IPS-20b (cell line): Measurements from ENCODE around the gene VPS13A.
"Not testable (repeated sequence)": the region's sequence is repeated elsewhere in the genome, so short reads cannot be mapped to it uniquely, and the experiment has no call there.

Source experiments
- H3K27ac ChIP-seq: one replicate; pipeline ENCODE4 v1.5.1; 2013; ENCODE audit warnings: low read length
- H3K27me3 ChIP-seq: 2 replicates; pipeline ENCODE4 v1.6.1; 2013; ENCODE audit warnings: mild to moderate bottlenecking, low read length, inconsistent platforms; ENCODE audit not compliant: insufficient read depth
- H3K36me3 ChIP-seq: 2 replicates; pipeline ENCODE4 v1.6.1; 2013; ENCODE audit warnings: low read depth, mild to moderate bottlenecking, inconsistent platforms, low read length, moderate library complexity; ENCODE audit not compliant: insufficient read depth
- H3K4me1 ChIP-seq: 2 replicates; pipeline ENCODE4 v1.6.1; 2013; ENCODE audit warnings: mild to moderate bottlenecking, control low read depth, inconsistent platforms, low read length, moderate library complexity; ENCODE audit not compliant: insufficient read depth
- H3K4me3 ChIP-seq: 2 replicates; pipeline ENCODE4 v1.5.1; 2013; ENCODE audit warnings: mild to moderate bottlenecking, low read length, inconsistent platforms
- H3K9ac ChIP-seq: 2 replicates; pipeline ENCODE4 v1.6.1; 2013; ENCODE audit warnings: low read depth, mild to moderate bottlenecking, inconsistent platforms, low read length, moderate library complexity
- H3K9me3 ChIP-seq: 2 replicates; pipeline ENCODE4 v1.6.1; 2013; ENCODE audit warnings: mild to moderate bottlenecking, low read depth, low read length, inconsistent platforms; ENCODE audit not compliant: insufficient read depth

The VPS13A gene

GRCh38 chr9:77261605-77262004, 84.3 kb downstream of the VPS13A start:
- no peaks in the 10 kb centered on the region; the same call in 1 of the 2 replicates for H3K9me3 ChIP-seq
- peaks cover 5% of the 10 kb centered on the region for H3K36me3 ChIP-seq
- no peaks in the 10 kb centered on the region for H3K27me3 ChIP-seq
- H3K4me3 ChIP-seq, result no peak overlapping the region
- no peaks in the 10 kb centered on the region for H3K4me1 ChIP-seq
- H3K9ac ChIP-seq, result no peak overlapping the region
- no peak overlapping the region for H3K27ac ChIP-seq

DNA sequence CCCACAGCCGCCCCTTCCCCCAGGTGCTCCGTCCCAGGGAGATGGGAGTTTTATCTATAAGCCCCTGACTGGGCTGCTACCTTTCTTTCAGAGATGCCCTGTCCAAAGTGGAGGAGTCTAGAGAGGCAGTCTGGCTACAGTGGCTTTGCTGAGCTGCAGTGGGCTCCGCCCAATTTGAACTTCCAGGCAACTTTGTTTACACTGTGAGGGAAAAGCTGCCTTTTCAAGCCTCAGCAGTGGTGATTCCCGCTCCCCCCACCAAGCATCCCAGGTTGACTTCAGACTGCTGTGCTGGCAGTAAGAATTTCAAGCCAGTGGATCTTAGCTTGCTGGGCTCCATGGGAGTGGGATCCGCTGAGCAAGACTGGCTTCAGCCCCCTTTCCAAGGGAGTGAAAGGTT, 90.4 kb downstream of the VPS13A start:
- not testable (repeated sequence) for H3K27me3 ChIP-seq, H3K4me3 ChIP-seq, H3K27ac ChIP-seq, H3K36me3 ChIP-seq, H3K9me3 ChIP-seq, H3K9ac ChIP-seq
- peaks cover 11% of the 10 kb centered on the region; the same call in 1 of the 2 replicates for H3K4me1 ChIP-seq

DNA sequence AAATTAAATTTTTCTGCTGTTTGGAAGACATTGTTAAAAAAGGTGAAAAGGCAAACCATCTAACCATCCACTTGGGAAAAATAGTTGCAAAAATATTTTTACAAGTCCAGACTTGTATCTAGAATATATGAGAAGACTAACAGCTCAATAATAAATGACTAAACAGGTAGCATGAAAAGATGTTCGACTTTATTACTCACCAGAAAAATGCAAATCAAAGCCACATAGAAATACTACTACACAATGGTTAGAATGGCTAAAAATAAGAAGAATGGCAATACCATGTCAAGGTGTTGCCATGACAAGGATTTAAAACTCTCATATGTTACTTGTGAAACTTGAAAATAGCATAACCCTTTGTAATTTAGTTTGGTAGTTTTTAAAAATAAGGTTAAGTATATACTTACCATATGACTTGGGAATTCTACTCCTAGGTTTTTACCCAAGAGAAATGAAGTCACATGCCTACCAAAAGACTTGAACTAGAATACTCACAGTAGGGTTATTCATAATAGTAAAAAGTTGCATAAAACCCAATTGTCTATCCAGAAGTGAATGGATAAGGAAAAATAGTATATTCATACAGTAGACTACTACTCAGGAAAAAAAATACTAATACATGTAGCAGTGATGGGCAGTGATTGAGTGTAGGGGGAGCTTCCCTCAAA, 93.8 kb downstream of the VPS13A start:
- Histone ChIP-seq H3K4me1 (peaks cover 23% of the 10 kb centered on the region), H3K27me3 (no peaks in the 10 kb centered on the region), H3K4me3 (no peak overlapping the region), H3K9ac (no peak overlapping the region), H3K27ac (no peak overlapping the region), H3K36me3 (peaks cover under 1% of the 10 kb centered on the region; the same call in 1 of the 2 replicates), H3K9me3 (no peaks in the 10 kb centered on the region)

- H3K27me3 ChIP-seq, result no peaks in the 10 kb centered on the region
- H3K4me1 ChIP-seq, result peaks cover 20% of the 10 kb centered on the region
- no peaks in the 10 kb centered on the region for H3K9me3 ChIP-seq
- no peak overlapping the region for H3K27ac ChIP-seq
- H3K4me3 ChIP-seq, result no peak overlapping the region
- peaks cover 21% of the 10 kb centered on the region; the same call in 1 of the 2 replicates for H3K36me3 ChIP-seq
- no peak overlapping the region for H3K9ac ChIP-seq
These were observed 99.5 kb downstream of the VPS13A start for GRCh38 chr9:77276799-77277198.

- H3K36me3 ChIP-seq, result peaks cover 30% of the 10 kb centered on the region
- no peak overlapping the region for H3K9ac ChIP-seq
- H3K4me3 ChIP-seq, result no peak overlapping the region
- H3K27ac ChIP-seq, result no peak overlapping the region
- H3K4me1 ChIP-seq, result peaks cover 13% of the 10 kb centered on the region
- H3K27me3 ChIP-seq, result no peaks in the 10 kb centered on the region
- no peaks in the 10 kb centered on the region for H3K9me3 ChIP-seq
These were observed 100.4 kb downstream of the VPS13A start for GRCh38 chr9:77277719-77278118.

GRCh38 chr9:77283991-77284390, 106.7 kb downstream of the VPS13A start:
- peaks cover 23% of the 10 kb centered on the region for H3K36me3 ChIP-seq
- no peak overlapping the region for H3K9ac ChIP-seq
- peaks cover 3% of the 10 kb centered on the region; the same call in 1 of the 2 replicates for H3K9me3 ChIP-seq
- H3K4me1 ChIP-seq, result no peaks in the 10 kb centered on the region
- H3K27ac ChIP-seq, result no peak overlapping the region
- H3K27me3 ChIP-seq, result no peaks in the 10 kb centered on the region
- no peak overlapping the region for H3K4me3 ChIP-seq

GRCh38 chr9:77284616-77285015, 107.3 kb downstream of the VPS13A start:
- peaks cover 23% of the 10 kb centered on the region for H3K36me3 ChIP-seq
- H3K9ac ChIP-seq, result no peak overlapping the region
- peaks cover 3% of the 10 kb centered on the region; the same call in 1 of the 2 replicates for H3K9me3 ChIP-seq
- H3K4me3 ChIP-seq, result no peak overlapping the region
- H3K27me3 ChIP-seq, result no peaks in the 10 kb centered on the region
- H3K4me1 ChIP-seq, result no peaks in the 10 kb centered on the region
- no peak overlapping the region for H3K27ac ChIP-seq

DNA sequence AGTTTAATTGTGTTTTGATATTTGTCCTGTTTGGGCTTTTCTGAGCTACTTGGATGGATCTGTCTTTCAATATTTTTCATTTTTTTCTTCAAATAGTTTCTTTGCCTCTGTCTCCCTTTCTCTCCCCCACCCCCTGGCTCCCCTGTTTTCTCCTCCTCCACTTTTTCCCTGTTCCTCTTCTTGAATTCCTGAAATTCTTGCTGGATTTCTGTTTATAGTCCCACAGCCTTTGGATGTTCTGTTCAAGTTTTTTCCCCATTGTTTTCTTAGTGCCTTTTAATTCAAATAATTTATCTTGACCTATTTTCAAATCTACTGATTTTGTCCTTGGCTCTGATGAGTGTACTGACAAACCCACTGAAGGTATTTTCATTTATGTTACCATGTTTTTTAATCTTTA, 113.0 kb downstream of the VPS13A start:
- Histone ChIP-seq H3K27me3 (no peaks in the 10 kb centered on the region), H3K9me3 (peaks cover 3% of the 10 kb centered on the region; the same call in 1 of the 2 replicates), H3K4me1 (peaks cover 21% of the 10 kb centered on the region; the same call in 1 of the 2 replicates), H3K27ac (no peak overlapping the region), H3K9ac (no peak overlapping the region), H3K4me3 (no peak overlapping the region), H3K36me3 (no peaks in the 10 kb centered on the region)

DNA sequence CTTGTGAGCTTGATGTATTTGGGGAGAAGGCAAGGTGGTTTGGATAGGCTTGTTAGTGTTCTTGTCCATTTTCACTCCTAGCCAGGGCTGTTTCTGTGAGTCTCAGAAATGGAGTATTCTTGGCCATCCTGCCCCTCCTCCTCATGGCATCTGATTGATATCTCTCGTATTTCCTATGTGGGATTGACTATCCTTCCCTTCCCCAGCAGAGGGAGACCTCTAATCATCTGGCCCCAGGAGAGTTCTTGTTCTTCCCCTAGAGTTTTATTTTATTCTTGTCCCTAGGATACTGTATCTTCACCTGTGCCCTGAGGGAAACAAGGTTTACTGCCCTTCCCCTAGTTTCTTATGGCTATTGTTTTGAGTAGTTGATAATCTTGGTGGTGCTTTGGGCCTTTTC, 114.4 kb downstream of the VPS13A start:
- no peak overlapping the region for H3K4me3 ChIP-seq
- H3K4me1 ChIP-seq, result peaks cover 25% of the 10 kb centered on the region; the same call in 1 of the 2 replicates
- H3K27me3 ChIP-seq, result no peaks in the 10 kb centered on the region
- no peaks in the 10 kb centered on the region for H3K36me3 ChIP-seq
- H3K27ac ChIP-seq, result no peak overlapping the region
- no peak overlapping the region for H3K9ac ChIP-seq
- peaks cover 3% of the 10 kb centered on the region; the same call in 1 of the 2 replicates for H3K9me3 ChIP-seq

DNA sequence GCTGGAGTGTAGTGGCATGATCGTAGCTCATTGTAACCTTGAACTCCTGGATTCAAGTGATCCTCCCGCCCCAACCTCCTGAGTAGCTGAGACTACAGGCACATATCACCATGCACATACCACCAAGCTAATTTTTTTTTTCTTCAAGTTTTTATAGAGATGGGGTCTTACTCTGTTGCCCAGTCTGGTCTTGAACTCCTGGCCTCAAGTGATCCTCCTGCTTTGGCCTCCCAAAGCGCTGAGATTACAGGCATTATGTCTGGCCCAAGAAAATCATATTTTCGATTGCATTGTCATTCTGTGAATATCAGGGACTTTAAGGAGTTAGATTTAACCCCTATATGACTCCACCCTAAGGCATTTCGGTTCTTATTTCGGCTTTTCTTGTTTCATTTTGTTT, 116.6 kb downstream of the VPS13A start:
- no peaks in the 10 kb centered on the region for H3K36me3 ChIP-seq
- H3K9me3 ChIP-seq, result no peaks in the 10 kb centered on the region
- H3K27ac ChIP-seq, result no peak overlapping the region
- H3K4me3 ChIP-seq, result no peak overlapping the region
- H3K9ac ChIP-seq, result no peak overlapping the region
- H3K27me3 ChIP-seq, result no peaks in the 10 kb centered on the region
- H3K4me1 ChIP-seq, result peaks cover 25% of the 10 kb centered on the region; the same call in 1 of the 2 replicates

- Histone ChIP-seq H3K9me3 (no peaks in the 10 kb centered on the region), H3K27me3 (no peaks in the 10 kb centered on the region), H3K36me3 (0 out of 2 replicates have a peak, but pooled peaks cover under 1% of the 10 kb centered on the region), H3K4me3 (no peak overlapping the region), H3K4me1 (no peaks in the 10 kb centered on the region), H3K9ac (no peak overlapping the region), H3K27ac (no peak overlapping the region)
These were observed 127.2 kb downstream of the VPS13A start for GRCh38 chr9:77304543-77304942.

DNA sequence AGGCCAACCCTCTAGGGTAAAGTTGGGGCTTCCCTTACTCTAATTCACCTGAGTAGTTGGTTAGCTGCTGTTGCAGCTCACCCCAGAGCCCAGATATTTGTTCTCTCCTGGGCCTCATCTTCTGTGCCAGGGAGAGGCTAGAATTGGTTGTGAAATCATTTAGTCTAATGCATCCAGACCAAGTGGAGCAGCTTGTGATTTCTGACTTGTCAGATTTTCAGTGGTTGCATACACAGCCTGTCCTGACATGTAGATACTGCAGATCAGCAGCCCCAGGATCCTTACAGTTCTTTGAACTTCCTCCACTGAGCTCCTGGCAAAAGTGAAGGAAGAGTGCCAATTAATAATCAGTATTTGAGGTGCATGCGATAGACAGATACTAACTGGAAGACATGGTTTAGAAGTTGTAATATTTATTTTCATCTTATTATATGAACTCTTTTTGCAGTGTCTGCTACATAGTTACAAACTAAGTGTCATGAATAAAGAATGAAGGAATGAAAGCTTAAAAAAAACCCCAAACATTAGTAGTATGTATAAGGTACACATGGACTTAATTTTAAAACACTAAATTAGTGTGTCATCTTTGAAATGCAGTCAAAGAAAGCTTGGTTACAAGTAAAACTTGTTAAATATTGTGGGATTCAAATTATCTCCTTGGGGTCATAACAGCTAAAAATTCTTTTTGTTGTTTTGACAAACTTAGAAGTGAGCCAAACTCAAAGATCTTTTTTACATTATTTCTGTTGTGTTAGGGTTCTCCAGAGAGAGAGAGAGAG, 128.5 kb downstream of the VPS13A start:
- Histone ChIP-seq H3K36me3 (peaks cover 6% of the 10 kb centered on the region; the same call in 1 of the 2 replicates), H3K9me3 (no peaks in the 10 kb centered on the region), H3K9ac (no peak overlapping the region), H3K4me3 (no peak overlapping the region), H3K4me1 (no peaks in the 10 kb centered on the region), H3K27me3 (no peaks in the 10 kb centered on the region), H3K27ac (no peak overlapping the region)
